Vagina (tissue), 2 donors: ENCODE results near the gene PACC1. TPM values are rescaled to one million over a fixed set of nuclear protein-coding genes. Genes with fewer than 3 reads are reported as not detected.

Source experiments
- DNase-seq, 2 donors: peaks; one replicate each; pipeline ENCODE4 v3.0.0-alpha.2; 2017; ENCODE audit errors: extremely low spot score in 2 of 2
- H3K27ac ChIP-seq: fragments of 200-600 bp; sonication (generic); one replicate; pipeline ENCODE4 v1.5.1; 2019
- H3K27me3 ChIP-seq: fragments of 200-600 bp; sonication (generic); one replicate; pipeline ENCODE4 v1.5.1; 2019
- H3K36me3 ChIP-seq, 2 donors: fragments of 200-600 bp; sonication (generic); one replicate each; pipeline ENCODE4 v1.5.1; 2017 to 2019
- H3K4me1 ChIP-seq: fragments of 200-600 bp; sonication (generic); one replicate; pipeline ENCODE4 v1.5.1; 2019
- H3K4me3 ChIP-seq, 2 donors: fragments of 200-600 bp; sonication (generic); 1 replicate in 1 of 2; 2 replicates in 1 of 2; pipeline ENCODE4 v1.5.1; 2016 to 2019
- H3K9me3 ChIP-seq: fragments of 200-600 bp; sonication (generic); one replicate; pipeline ENCODE4 v1.5.1; 2019
- CTCF ChIP-seq, 3 experiments: fragments of 450-650 bp in 2 of 3; fragments of 200-600 bp in 1 of 3; sonication (generic) in 1 of 3; IDR thresholded peaks; one replicate each; pipeline ENCODE4 v1.5.1; 2017 to 2019; ENCODE audit warnings: antibody characterized with exemption in 3 of 3, mild to moderate bottlenecking in 2 of 3, moderate library complexity in 2 of 3
- POLR2A ChIP-seq, 2 donors: fragments of 450-650 bp; IDR thresholded peaks; one replicate each; pipeline ENCODE4 v1.6.1; 2017; ENCODE audit warnings: antibody characterized with exemption in 2 of 2, mild to moderate bottlenecking in 2 of 2, moderate library complexity in 2 of 2
- POLR2AphosphoS5 ChIP-seq, 2 donors: sonication (generic); formaldehyde crosslinking; IDR thresholded peaks; one replicate each; pipeline ENCODE4 v1.9.0; 2017; ENCODE audit warnings: antibody characterized with exemption in 2 of 2, mild to moderate bottlenecking in 2 of 2, low read depth in 1 of 2; ENCODE audit not compliant: insufficient read depth in 1 of 2
- intact Hi-C: fragments of 100-400 bp; cut with DNase I; formaldehyde crosslinking; loops from one replicate; pipeline ENCODE4 v1.15.1; 2023
- total RNA-seq: library from RNA; depleted of rRNA; stranded (reverse); fragments of >200 nt; gene quantifications from one replicate; pipeline ENCODE4 v1.2.3, GENCODE V29; 2016

PACC1 gene
- total RNA-seq, 1 donor from 2014 or later: 6.1 TPM

- no peak for DNase-seq
- H3K27ac ChIP-seq: no peak overlapping the region
- H3K9me3 ChIP-seq: no peaks in the 10 kb centered on the region
- H3K4me3 ChIP-seq: no peak overlapping the region
- intact Hi-C loops: loop anchor here (2.0 to 5.0 kb wide), 2 partner anchors 167 to 384 kb away; partner anchors contain the start of gene PPP2R5A
- no peaks in the 10 kb centered on the region for H3K36me3 ChIP-seq
- H3K4me1 ChIP-seq: peaks cover 14% of the 10 kb centered on the region
- H3K27me3 ChIP-seq: no peaks in the 10 kb centered on the region
- TF ChIP-seq CTCF (IDR thresholded peaks at IDR 0.05) (no peak), POLR2AphosphoS5 (IDR thresholded peaks at IDR 0.05; ENCODE audit: insufficient read depth in 1 of 2, low read depth in 1 of 2) (no peak), POLR2A (IDR thresholded peaks at IDR 0.05) (no peak)
These were observed 40.1 kb upstream of the PACC1 start for GRCh38 chr1:212454741-212455140.

GRCh38 chr1:212453156-212453857 is 38.6 kb upstream of the PACC1 start:
- no peaks in the 10 kb centered on the region for H3K27me3 ChIP-seq
- TF ChIP-seq POLR2A (IDR thresholded peaks at IDR 0.05) (no peak), CTCF (IDR thresholded peaks at IDR 0.05) (no peak), POLR2AphosphoS5 (IDR thresholded peaks at IDR 0.05; ENCODE audit: insufficient read depth in 1 of 2, low read depth in 1 of 2) (no peak)
- H3K4me1 ChIP-seq: peaks cover 14% of the 10 kb centered on the region
- intact Hi-C loops: loop anchor here (5.0 kb wide), 1 partner anchor 166 kb away; the partner anchor contains the start of gene PPP2R5A
- no peaks in the 10 kb centered on the region for H3K9me3 ChIP-seq
- DNase-seq: no peak
- H3K4me3 ChIP-seq: no peak overlapping the region
- H3K36me3 ChIP-seq: no peaks in the 10 kb centered on the region
- peak overlapping the region; percentile 21 for H3K27ac ChIP-seq

- intact Hi-C loops: loop anchor here (5.0 kb wide), 1 partner anchor 165 kb away; the partner anchor contains the start of gene PPP2R5A
- Histone ChIP-seq H3K27me3 (no peaks in the 10 kb centered on the region), H3K4me3 (no peak overlapping the region), H3K9me3 (no peaks in the 10 kb centered on the region), H3K4me1 (peaks cover 14% of the 10 kb centered on the region), H3K27ac (peak overlapping the region; percentile 21), H3K36me3 (no peaks in the 10 kb centered on the region)
- DNase-seq: no peak
- no peak for TF ChIP-seq POLR2AphosphoS5 (IDR thresholded peaks at IDR 0.05; ENCODE audit: insufficient read depth in 1 of 2, low read depth in 1 of 2)
- TF ChIP-seq POLR2A (IDR thresholded peaks at IDR 0.05): no peak
- no peak for TF ChIP-seq CTCF (IDR thresholded peaks at IDR 0.05)
These were observed 37.9 kb upstream of the PACC1 start for GRCh38 chr1:212452323-212453155.

GRCh38 chr1:212451416-212452322 is 37.0 kb upstream of the PACC1 start:
- Histone ChIP-seq H3K9me3 (no peaks in the 10 kb centered on the region), H3K27me3 (no peaks in the 10 kb centered on the region), H3K4me3 (no peak overlapping the region), H3K27ac (no peak overlapping the region), H3K36me3 (no peaks in the 10 kb centered on the region), H3K4me1 (peaks cover 14% of the 10 kb centered on the region)
- TF ChIP-seq POLR2A (IDR thresholded peaks at IDR 0.05) (no peak), POLR2AphosphoS5 (IDR thresholded peaks at IDR 0.05; ENCODE audit: insufficient read depth in 1 of 2, low read depth in 1 of 2) (no peak), CTCF (IDR thresholded peaks at IDR 0.05) (no peak)
- no peak for DNase-seq
- intact Hi-C loops: loop anchor here (5.0 kb wide), 1 partner anchor 164 kb away; the partner anchor contains the start of gene PPP2R5A
